SK-N-MC (cell line): ENCODE data around the gene FCRLB.

Experiments
- DNase-seq: peaks from one replicate; pipeline ENCODE4 v3.0.0-alpha.2; 2011; ENCODE audit warnings: low read depth, low spot score
- H3K27ac ChIP-seq: fragments of 200-600 bp; sonication (generic); 2 replicates; pipeline ENCODE4 v1.5.1; 2016; ENCODE audit warnings: mixed run types
- H3K36me3 ChIP-seq: fragments of 200-600 bp; sonication (generic); 2 replicates; pipeline ENCODE4 v1.6.1; 2017; ENCODE audit warnings: antibody characterized with exemption, low read length, mixed read lengths; ENCODE audit not compliant: insufficient read depth
- H3K4me3 ChIP-seq: fragments of 200-600 bp; sonication (generic); 2 replicates; pipeline ENCODE4 v1.5.1; 2016
- H3K9ac ChIP-seq: fragments of 200-600 bp; sonication (generic); 2 replicates; pipeline ENCODE4 v1.8.0; 2017; ENCODE audit warnings: mixed run types, mixed read lengths; ENCODE audit not compliant: insufficient read length
- H3K9me3 ChIP-seq: fragments of 200-600 bp; sonication (generic); 2 replicates; pipeline ENCODE4 v1.6.1; 2017; ENCODE audit warnings: low read depth, mild to moderate bottlenecking, antibody characterized with exemption, low read length, moderate library complexity, mixed read lengths
- EZH2 ChIP-seq: fragments of 200-600 bp; sonication (generic); IDR thresholded peaks from one replicate; pipeline ENCODE4 v1.6.1; 2017; ENCODE audit warnings: antibody characterized with exemption
- FOXP2 ChIP-seq: optimal IDR thresholded peaks from 2 replicates; pipeline ENCODE3; 2011; ENCODE audit warnings: mild to moderate bottlenecking, moderate library complexity; ENCODE audit not compliant: insufficient read depth; ENCODE audit errors: extremely low read length, control extremely low read depth
- POLR2AphosphoS5 ChIP-seq: IDR thresholded peaks from 2 replicates; pipeline ENCODE4 v1.6.1; 2012; ENCODE audit warnings: mild to moderate bottlenecking, low read depth, low read length, borderline replicate concordance

Gene FCRLB

GRCh38 chr1:161725908-161726472, 4.6 kb downstream of the FCRLB start:
- Histone ChIP-seq H3K9ac (peak overlapping the region; percentile 34), H3K4me3 (peak overlapping the region; percentile 92), H3K27ac (no peak overlapping the region), H3K36me3 (no peaks in the 10 kb centered on the region), H3K9me3 (no peaks in the 10 kb centered on the region)
- TF ChIP-seq EZH2, result no peak
- no peak for TF ChIP-seq POLR2AphosphoS5
- TF ChIP-seq FOXP2, result no peak
- no peak for DNase-seq

- no peak for DNase-seq
- Histone ChIP-seq H3K9ac (peak overlapping the region; percentile 84), H3K4me3 (peak overlapping the region; percentile 92), H3K9me3 (no peaks in the 10 kb centered on the region), H3K36me3 (no peaks in the 10 kb centered on the region), H3K27ac (no peak overlapping the region)
- no peak for TF ChIP-seq FOXP2
- peak; percentile 39; the same call in 1 of the 2 replicates for TF ChIP-seq POLR2AphosphoS5
Measured at GRCh38 chr1:161726473-161727255, 5.3 kb downstream of the FCRLB start.

GRCh38 chr1:161727256-161727924, 6.0 kb downstream of the FCRLB start:
- TF ChIP-seq EZH2 (no peak), POLR2AphosphoS5 (peak; percentile 71; the same call in 1 of the 2 replicates)
- DNase-seq, result no peak
- Histone ChIP-seq H3K4me3 (peak overlapping the region; percentile 92), H3K9me3 (no peaks in the 10 kb centered on the region), H3K9ac (peak overlapping the region; percentile 84), H3K36me3 (no peaks in the 10 kb centered on the region), H3K27ac (no peak overlapping the region)

GRCh38 chr1:161728376-161729226, 7.3 kb downstream of the FCRLB start:
- no peak overlapping the region for H3K27ac ChIP-seq
- no peak overlapping the region for H3K9ac ChIP-seq
- H3K9me3 ChIP-seq, result no peaks in the 10 kb centered on the region
- no peak overlapping the region for H3K4me3 ChIP-seq
- no peak for DNase-seq
- TF ChIP-seq POLR2AphosphoS5, result no peak
- TF ChIP-seq EZH2, result no peak
- no peak for TF ChIP-seq FOXP2
- H3K36me3 ChIP-seq, result no peaks in the 10 kb centered on the region

- Histone ChIP-seq H3K27ac (no peak overlapping the region), H3K36me3 (no peaks in the 10 kb centered on the region), H3K9me3 (no peaks in the 10 kb centered on the region), H3K4me3 (no peak overlapping the region), H3K9ac (no peak overlapping the region)
- DNase-seq, result no peak
- TF ChIP-seq FOXP2 (no peak), POLR2AphosphoS5 (no peak), EZH2 (no peak)
Measured at GRCh38 chr1:161730050-161730564, 8.8 kb downstream of the FCRLB start.

GRCh38 chr1:161731241-161731640, 9.9 kb downstream of the FCRLB start:
- no peak overlapping the region for H3K9ac ChIP-seq
- no peak for DNase-seq
- H3K27ac ChIP-seq, result no peak overlapping the region
- no peaks in the 10 kb centered on the region for H3K36me3 ChIP-seq
- H3K4me3 ChIP-seq, result no peak overlapping the region
- no peaks in the 10 kb centered on the region for H3K9me3 ChIP-seq
- TF ChIP-seq EZH2 (no peak), POLR2AphosphoS5 (no peak), FOXP2 (no peak)

GRCh38 chr1:161731981-161732718, 10.8 kb downstream of the FCRLB start:
- Histone ChIP-seq H3K4me3 (no peak overlapping the region), H3K27ac (no peak overlapping the region), H3K9ac (no peak overlapping the region), H3K9me3 (no peaks in the 10 kb centered on the region), H3K36me3 (no peaks in the 10 kb centered on the region)
- no peak for DNase-seq
- no peak for TF ChIP-seq FOXP2
- no peak for TF ChIP-seq POLR2AphosphoS5
- no peak for TF ChIP-seq EZH2
